Esophagus squamous epithelium (tissue), 4 donors: ENCODE data around the gene PLCH2.

Source experiments
- POLR2A ChIP-seq, 4 donors: fragments of 450-650 bp; IDR thresholded peaks; one replicate each; pipeline ENCODE4 v1.6.1; 2017; ENCODE audit warnings: antibody characterized with exemption in 4 of 4, mild to moderate bottlenecking in 4 of 4, moderate library complexity in 3 of 4
- TF ChIP-seq, protein P1 (sequence below), 6 experiments: fragments of 450-650 bp in 4 of 6; fragments of 200-600 bp in 2 of 6; sonication (generic) in 2 of 6; IDR thresholded peaks; one replicate each; pipeline ENCODE4 v1.5.1; 2016 to 2019; ENCODE audit warnings: antibody characterized with exemption in 6 of 6, mild to moderate bottlenecking in 4 of 6, moderate library complexity in 4 of 6

DNA sequence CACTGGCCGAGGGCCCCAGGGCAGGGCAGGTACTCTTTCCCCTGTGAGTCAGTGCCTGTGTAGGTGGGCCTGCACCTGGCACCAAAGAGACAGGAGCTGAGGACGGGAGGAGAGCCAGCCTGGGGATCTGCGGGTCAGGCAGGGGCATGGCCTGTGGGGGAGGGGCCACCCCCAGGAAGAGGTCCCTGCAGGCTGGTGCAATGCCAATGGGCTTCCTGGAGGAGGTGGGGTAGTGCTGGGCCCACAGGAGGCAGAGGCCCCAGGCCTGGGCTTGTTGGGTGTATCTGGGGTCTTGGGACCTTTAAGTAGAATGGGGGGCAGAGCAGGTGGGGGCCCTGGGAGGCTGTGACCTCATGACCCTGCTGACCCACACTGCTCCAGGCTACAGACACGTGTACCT lies 23.2 kb downstream of the PLCH2 start:
- TF ChIP-seq, protein P1, sequence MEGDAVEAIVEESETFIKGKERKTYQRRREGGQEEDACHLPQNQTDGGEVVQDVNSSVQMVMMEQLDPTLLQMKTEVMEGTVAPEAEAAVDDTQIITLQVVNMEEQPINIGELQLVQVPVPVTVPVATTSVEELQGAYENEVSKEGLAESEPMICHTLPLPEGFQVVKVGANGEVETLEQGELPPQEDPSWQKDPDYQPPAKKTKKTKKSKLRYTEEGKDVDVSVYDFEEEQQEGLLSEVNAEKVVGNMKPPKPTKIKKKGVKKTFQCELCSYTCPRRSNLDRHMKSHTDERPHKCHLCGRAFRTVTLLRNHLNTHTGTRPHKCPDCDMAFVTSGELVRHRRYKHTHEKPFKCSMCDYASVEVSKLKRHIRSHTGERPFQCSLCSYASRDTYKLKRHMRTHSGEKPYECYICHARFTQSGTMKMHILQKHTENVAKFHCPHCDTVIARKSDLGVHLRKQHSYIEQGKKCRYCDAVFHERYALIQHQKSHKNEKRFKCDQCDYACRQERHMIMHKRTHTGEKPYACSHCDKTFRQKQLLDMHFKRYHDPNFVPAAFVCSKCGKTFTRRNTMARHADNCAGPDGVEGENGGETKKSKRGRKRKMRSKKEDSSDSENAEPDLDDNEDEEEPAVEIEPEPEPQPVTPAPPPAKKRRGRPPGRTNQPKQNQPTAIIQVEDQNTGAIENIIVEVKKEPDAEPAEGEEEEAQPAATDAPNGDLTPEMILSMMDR (IDR thresholded peaks at IDR 0.05), result no peak
- no peak for TF ChIP-seq POLR2A (IDR thresholded peaks at IDR 0.05)
